AG04449 (cell line): ENCODE measurements around the gene ZC3HAV1.
A peak's percentile ranks its signal among the peaks of the same experiment; 100 is the strongest.

Experiments used
- CTCF ChIA-PET: fragments of 350-600 bp; formaldehyde crosslinking; extraction: SDS; loops from one replicate; lab custom pipeline; 2021; ENCODE audit warnings: antibody characterized with exemption; lab: Yijun Ruan, JAX
- POLR2A ChIA-PET: fragments of 400-600, 350-600 bp; formaldehyde crosslinking; extraction: SDS; loops from one replicate; lab custom pipeline; 2020; ENCODE audit warnings: antibody characterized with exemption, inconsistent platforms; lab: Yijun Ruan, JAX
- DNase-seq: peaks from one replicate; pipeline ENCODE4 v3.0.0-alpha.2; 2010; ENCODE audit warnings: low read depth, low spot score
- H3K4me3 ChIP-seq: 2 replicates; pipeline ENCODE4 v1.5.1; 2011; ENCODE audit warnings: low read depth, mild to moderate bottlenecking, control low read depth, low read length
- CTCF ChIP-seq: IDR thresholded peaks from one replicate; pipeline ENCODE4 v1.5.1; 2011; ENCODE audit warnings: mild to moderate bottlenecking, moderate library complexity, low read length, control low read depth, inconsistent platforms; ENCODE audit not compliant: insufficient read depth; ENCODE audit errors: missing control alignments

Gene ZC3HAV1

GRCh38 chr7:139075871-139076686 lies 33.4 kb downstream of the ZC3HAV1 start:
- ChIA-PET POLR2A (no interaction called here), CTCF (interaction anchor here (0.8 to 10.2 kb wide), 26 partner anchors 9 to 214 kb away, joined by 3 to 207 read pairs (median 10); partner anchors contain the start of gene ZC3HAV1L)
- no peak for DNase-seq
- TF ChIP-seq CTCF: no peak
- H3K4me3 ChIP-seq: no peak overlapping the region

- ChIA-PET POLR2A (no interaction called here), CTCF (interaction anchor here (0.7 to 10.2 kb wide), 41 partner anchors 10 to 1469 kb away, joined by 3 to 207 read pairs (median 5); partner anchors contain the start of gene ZC3HAV1L)
These were observed 34.4 kb downstream of the ZC3HAV1 start for GRCh38 chr7:139075031-139075652.

GRCh38 chr7:139072796-139073195 lies 36.7 kb downstream of the ZC3HAV1 start:
- TF ChIP-seq CTCF: no peak
- H3K4me3 ChIP-seq: no peak overlapping the region
- CTCF ChIA-PET: interaction anchor here (0.8 to 10.2 kb wide), 5 partner anchors 22 to 185 kb away, joined by 3 to 207 read pairs (median 8); no protein-coding TSS in a partner anchor
- POLR2A ChIA-PET: no interaction called here
- DNase-seq: no peak

More at GRCh38 chr7:139075031-139075652, 34.4 kb downstream of the ZC3HAV1 start:
- no peak overlapping the region for H3K4me3 ChIP-seq
- peak; percentile 55 for TF ChIP-seq CTCF
- peak; percentile 31 for DNase-seq

- POLR2A ChIA-PET: no interaction called here
- H3K4me3 ChIP-seq: no peak overlapping the region
- no peak for TF ChIP-seq CTCF
- CTCF ChIA-PET: interaction anchor here (0.8 to 10.2 kb wide), 2 partner anchors 58 to 184 kb away, joined by 3 to 207 read pairs; no protein-coding TSS in a partner anchor
- DNase-seq: no peak
These were observed 37.8 kb downstream of the ZC3HAV1 start for GRCh38 chr7:139071680-139072079.

- no peak overlapping the region for H3K4me3 ChIP-seq
- no peak for DNase-seq
- ChIA-PET CTCF (interaction anchor here (1.3 to 10.2 kb wide), 3 partner anchors 9 to 181 kb away, joined by 4 to 207 read pairs (median 9); no protein-coding TSS in a partner anchor), POLR2A (no interaction called here)
- TF ChIP-seq CTCF: no peak
These were observed 40.7 kb downstream of the ZC3HAV1 start for GRCh38 chr7:139068544-139069399.
